C4-2B (cell line): ENCODE results near the gene RPL6.

Experiments used
- CTCF ChIP-seq: fragments of 450-650 bp; conservative IDR thresholded peaks from 2 replicates; pipeline ENCODE4 v1.5.1; 2017; ENCODE audit warnings: mild to moderate bottlenecking
- ZFX ChIP-seq: fragments of 450-650 bp; IDR thresholded peaks from 2 replicates; pipeline ENCODE4 v1.6.1; 2017

- TF ChIP-seq CTCF (no peak), ZFX (no peak)
These were observed 37.7 kb upstream of the RPL6 start for GRCh38 chr12:112447106-112447505.
